Liver (tissue), 3 donors: Measurements from ENCODE around the gene CEP95.

ENCODE experiments used
- ATF3 ChIP-seq: IDR thresholded peaks from 2 replicates; pipeline ENCODE4 v1.6.1; 2016; ENCODE audit warnings: antibody characterized with exemption
- CTCF ChIP-seq: fragments of 150-350 bp; IDR thresholded peaks from 2 replicates; pipeline ENCODE4 v1.5.1; 2017; ENCODE audit warnings: improper control_type of control experiment, low read depth, low read length; ENCODE audit not compliant: missing input control
- EGR1 ChIP-seq, 2 donors: IDR thresholded peaks; 2 replicates each; pipeline ENCODE4 v1.6.1; 2016 to 2018; ENCODE audit warnings: antibody characterized with exemption in 2 of 2, low read depth in 2 of 2
- FOXA1 ChIP-seq: IDR thresholded peaks from 2 replicates; pipeline ENCODE4 v1.6.1; 2016; ENCODE audit warnings: antibody characterized with exemption
- RAD21 ChIP-seq, 2 donors: IDR thresholded peaks; 2 replicates each; pipeline ENCODE4 v1.6.1; 2016; ENCODE audit warnings: antibody characterized with exemption in 2 of 2, mild to moderate bottlenecking in 2 of 2
- REST ChIP-seq: IDR thresholded peaks from 2 replicates; pipeline ENCODE4 v1.6.1; 2016; ENCODE audit warnings: antibody characterized with exemption, mild to moderate bottlenecking
- RXRA ChIP-seq, 2 donors: IDR thresholded peaks; 2 replicates each; pipeline ENCODE4 v1.6.1; 2017 to 2018; ENCODE audit warnings: antibody characterized with exemption in 2 of 2, mild to moderate bottlenecking in 1 of 2
- SP1 ChIP-seq: IDR thresholded peaks from 2 replicates; pipeline ENCODE4 v1.6.1; 2018; ENCODE audit warnings: antibody characterized with exemption, mild to moderate bottlenecking
- YY1 ChIP-seq: IDR thresholded peaks from 2 replicates; pipeline ENCODE4 v1.6.1; 2016; ENCODE audit warnings: antibody characterized with exemption, mild to moderate bottlenecking
- ZBTB33 ChIP-seq: IDR thresholded peaks from 2 replicates; pipeline ENCODE4 v1.6.1; 2016; ENCODE audit warnings: antibody characterized with exemption
- donor health status: healthy.
- donor health status: healthy.

GRCh38 chr17:64470625-64471024 lies 36.2 kb upstream of the CEP95 start:
- no peak for TF ChIP-seq FOXA1
- no peak for TF ChIP-seq ATF3
- TF ChIP-seq CTCF, result no peak
- TF ChIP-seq ZBTB33, result no peak
- no peak for TF ChIP-seq SP1
- no peak for TF ChIP-seq YY1
- TF ChIP-seq RAD21 (IDR thresholded peaks at IDR 0.05), result no peak
- TF ChIP-seq REST, result no peak
- no peak for TF ChIP-seq EGR1 (IDR thresholded peaks at IDR 0.05; ENCODE audit: low read depth in 2 of 2)
- no peak for TF ChIP-seq RXRA (IDR thresholded peaks at IDR 0.05)
